ENCODE measurements around the gene CHMP4B.

CHMP4B gene

GRCh38 chr20:33830371-33830770, 19.2 kb downstream of the CHMP4B start:
- H3K9ac ChIP-seq (ENCODE audit: low read depth, low read length): no peak overlapping the region
- H3K4me1 ChIP-seq (ENCODE audit: insufficient read depth, low read length): peaks cover 21% of the 10 kb centered on the region
- H3K36me3 ChIP-seq (ENCODE audit: insufficient read depth, low read length): no peaks in the 10 kb centered on the region
- H3K9me3 ChIP-seq (ENCODE audit: control insufficient read depth, insufficient read depth, low read length): no peaks in the 10 kb centered on the region

GRCh38 chr20:33832103-33832804, 21.1 kb downstream of the CHMP4B start:
- Histone ChIP-seq H3K9ac (ENCODE audit: low read depth, low read length) (no peak overlapping the region), H3K36me3 (ENCODE audit: insufficient read depth, low read length) (no peaks in the 10 kb centered on the region; the same call in 1 of the 2 replicates), H3K4me1 (ENCODE audit: insufficient read depth, low read length) (peaks cover 7% of the 10 kb centered on the region), H3K9me3 (ENCODE audit: control insufficient read depth, insufficient read depth, low read length) (no peaks in the 10 kb centered on the region)

GRCh38 chr20:33833333-33833732, 22.2 kb downstream of the CHMP4B start:
- Histone ChIP-seq H3K9ac (ENCODE audit: low read depth, low read length) (no peak overlapping the region), H3K9me3 (ENCODE audit: control insufficient read depth, insufficient read depth, low read length) (no peaks in the 10 kb centered on the region), H3K4me1 (ENCODE audit: insufficient read depth, low read length) (peaks cover 11% of the 10 kb centered on the region), H3K36me3 (ENCODE audit: insufficient read depth, low read length) (no peaks in the 10 kb centered on the region; the same call in 1 of the 2 replicates)

GRCh38 chr20:33835615-33836172, 24.5 kb downstream of the CHMP4B start:
- Histone ChIP-seq H3K9ac (ENCODE audit: low read depth, low read length) (no peak overlapping the region), H3K36me3 (ENCODE audit: insufficient read depth, low read length) (no peaks in the 10 kb centered on the region; the same call in 1 of the 2 replicates), H3K9me3 (ENCODE audit: control insufficient read depth, insufficient read depth, low read length) (no peaks in the 10 kb centered on the region), H3K4me1 (ENCODE audit: insufficient read depth, low read length) (peaks cover 11% of the 10 kb centered on the region)

GRCh38 chr20:33836277-33836676, 25.1 kb downstream of the CHMP4B start:
- Histone ChIP-seq H3K9ac (ENCODE audit: low read depth, low read length) (no peak overlapping the region), H3K36me3 (ENCODE audit: insufficient read depth, low read length) (no peaks in the 10 kb centered on the region; the same call in 1 of the 2 replicates), H3K9me3 (ENCODE audit: control insufficient read depth, insufficient read depth, low read length) (no peaks in the 10 kb centered on the region), H3K4me1 (ENCODE audit: insufficient read depth, low read length) (peaks cover 11% of the 10 kb centered on the region)

GRCh38 chr20:33837096-33837830, 26.1 kb downstream of the CHMP4B start:
- Histone ChIP-seq H3K36me3 (ENCODE audit: insufficient read depth, low read length) (no peaks in the 10 kb centered on the region; the same call in 1 of the 2 replicates), H3K9me3 (ENCODE audit: control insufficient read depth, insufficient read depth, low read length) (no peaks in the 10 kb centered on the region), H3K9ac (ENCODE audit: low read depth, low read length) (no peak overlapping the region), H3K4me1 (ENCODE audit: insufficient read depth, low read length) (peaks cover 11% of the 10 kb centered on the region)

- Histone ChIP-seq H3K36me3 (ENCODE audit: insufficient read depth, low read length) (no peaks in the 10 kb centered on the region; the same call in 1 of the 2 replicates), H3K4me1 (ENCODE audit: insufficient read depth, low read length) (peaks cover 15% of the 10 kb centered on the region), H3K9ac (ENCODE audit: low read depth, low read length) (no peak overlapping the region), H3K9me3 (ENCODE audit: control insufficient read depth, insufficient read depth, low read length) (no peaks in the 10 kb centered on the region)
Measured at GRCh38 chr20:33838035-33838864, 27.1 kb downstream of the CHMP4B start.

GRCh38 chr20:33839591-33839990, 28.4 kb downstream of the CHMP4B start:
- Histone ChIP-seq H3K9me3 (ENCODE audit: control insufficient read depth, insufficient read depth, low read length) (no peaks in the 10 kb centered on the region), H3K4me1 (ENCODE audit: insufficient read depth, low read length) (peaks cover 11% of the 10 kb centered on the region; the same call in 1 of the 2 replicates), H3K36me3 (ENCODE audit: insufficient read depth, low read length) (no peaks in the 10 kb centered on the region; the same call in 1 of the 2 replicates), H3K9ac (ENCODE audit: low read depth, low read length) (no peak overlapping the region)

- Histone ChIP-seq H3K4me1 (ENCODE audit: insufficient read depth, low read length) (peaks cover 11% of the 10 kb centered on the region; the same call in 1 of the 2 replicates), H3K36me3 (ENCODE audit: insufficient read depth, low read length) (no peaks in the 10 kb centered on the region; the same call in 1 of the 2 replicates), H3K9me3 (ENCODE audit: control insufficient read depth, insufficient read depth, low read length) (no peaks in the 10 kb centered on the region), H3K9ac (ENCODE audit: low read depth, low read length) (no peak overlapping the region)
Measured at GRCh38 chr20:33840160-33840559, 29.0 kb downstream of the CHMP4B start.

- Histone ChIP-seq H3K9me3 (ENCODE audit: control insufficient read depth, insufficient read depth, low read length) (no peaks in the 10 kb centered on the region), H3K4me1 (ENCODE audit: insufficient read depth, low read length) (peaks cover 15% of the 10 kb centered on the region), H3K9ac (ENCODE audit: low read depth, low read length) (no peak overlapping the region), H3K36me3 (ENCODE audit: insufficient read depth, low read length) (no peaks in the 10 kb centered on the region; the same call in 1 of the 2 replicates)
Measured at GRCh38 chr20:33840759-33841435, 29.7 kb downstream of the CHMP4B start.

- Histone ChIP-seq H3K9me3 (ENCODE audit: control insufficient read depth, insufficient read depth, low read length) (no peaks in the 10 kb centered on the region), H3K4me1 (ENCODE audit: insufficient read depth, low read length) (peaks cover 21% of the 10 kb centered on the region), H3K9ac (ENCODE audit: low read depth, low read length) (no peak overlapping the region), H3K36me3 (ENCODE audit: insufficient read depth, low read length) (no peaks in the 10 kb centered on the region)
Measured at GRCh38 chr20:33841436-33841799, 30.3 kb downstream of the CHMP4B start.

- H3K4me1 ChIP-seq (ENCODE audit: insufficient read depth, low read length): peaks cover 30% of the 10 kb centered on the region
- H3K36me3 ChIP-seq (ENCODE audit: insufficient read depth, low read length): no peaks in the 10 kb centered on the region
- H3K9ac ChIP-seq (ENCODE audit: low read depth, low read length): no peak overlapping the region
- H3K9me3 ChIP-seq (ENCODE audit: control insufficient read depth, insufficient read depth, low read length): no peaks in the 10 kb centered on the region
Measured at GRCh38 chr20:33842346-33842745, 31.2 kb downstream of the CHMP4B start.

- Histone ChIP-seq H3K36me3 (ENCODE audit: insufficient read depth, low read length) (no peaks in the 10 kb centered on the region; the same call in 1 of the 2 replicates), H3K9ac (ENCODE audit: low read depth, low read length) (no peak overlapping the region), H3K9me3 (ENCODE audit: control insufficient read depth, insufficient read depth, low read length) (no peaks in the 10 kb centered on the region), H3K4me1 (ENCODE audit: insufficient read depth, low read length) (peaks cover 31% of the 10 kb centered on the region)
Measured at GRCh38 chr20:33843050-33843449, 31.9 kb downstream of the CHMP4B start.

All from ES-I3 (cell line).